GM23338 (cell line): Measurements from ENCODE around the gene RUNX3. TPM values are rescaled to one million over a fixed set of nuclear protein-coding genes. Genes with fewer than 3 reads are reported as not detected.

Experiments used
- ATAC-seq: fragments of 200-7000 bp; cut with Tn5 transposase; 3 replicates; pipeline ENCODE4 v1.9.1; 2020
- DNase-seq: peaks from one replicate; pipeline ENCODE4 v3.0.0-alpha.2; 2015; ENCODE audit warnings: low spot score
- H2AFZ ChIP-seq: fragments of 200-600 bp; sonication (generic); 2 replicates; pipeline ENCODE4 v1.8.0; 2016; ENCODE audit warnings: antibody characterized with exemption, mild to moderate bottlenecking, moderate library complexity
- H3F3A ChIP-seq: fragments of 200-600 bp; sonication (generic); replicated peaks from 2 replicates; pipeline ENCODE4 v1.8.0; 2017; ENCODE audit warnings: antibody characterized with exemption, mixed run types, low read depth
- H3K27ac ChIP-seq: fragments of 200-600 bp; sonication (generic); 2 replicates; pipeline ENCODE4 v1.6.1; 2016; ENCODE audit warnings: low read depth
- H3K27me3 ChIP-seq: fragments of 200-600 bp; sonication (generic); 2 replicates; pipeline ENCODE4 v1.8.0; 2016; ENCODE audit warnings: mild to moderate bottlenecking, mixed run types, moderate library complexity; ENCODE audit not compliant: insufficient read depth
- H3K36me3 ChIP-seq: fragments of 200-600 bp; sonication (generic); 2 replicates; pipeline ENCODE4 v1.8.0; 2016; ENCODE audit warnings: mild to moderate bottlenecking; ENCODE audit not compliant: insufficient read depth
- H3K4me1 ChIP-seq: fragments of 200-600 bp; sonication (generic); 2 replicates; pipeline ENCODE4 v1.8.0; 2016; ENCODE audit warnings: mild to moderate bottlenecking, moderate library complexity; ENCODE audit not compliant: insufficient read depth
- H3K4me2 ChIP-seq: fragments of 200-600 bp; sonication (generic); 2 replicates; pipeline ENCODE4 v1.7.1; 2017; ENCODE audit warnings: mixed run types
- H3K4me3 ChIP-seq: fragments of 200-600 bp; sonication (generic); 2 replicates; pipeline ENCODE4 v1.6.1; 2016; ENCODE audit warnings: mixed run types
- H3K79me2 ChIP-seq: fragments of 200-600 bp; sonication (generic); replicated peaks from 2 replicates; pipeline ENCODE4 v1.8.0; 2017; ENCODE audit warnings: mild to moderate bottlenecking; ENCODE audit not compliant: insufficient read depth
- H3K9me2 ChIP-seq: fragments of 200-600 bp; sonication (generic); 2 replicates; pipeline ENCODE4 v1.8.0; 2017; ENCODE audit not compliant: insufficient read depth
- H4K20me1 ChIP-seq: fragments of 200-600 bp; sonication (generic); replicated peaks from 2 replicates; pipeline ENCODE4 v1.8.0; 2017; ENCODE audit warnings: mild to moderate bottlenecking; ENCODE audit not compliant: insufficient read depth
- H3K27ac Mint-ChIP-seq: 2 replicates; pipeline ENCODE4 v1.8.0; 2020; ENCODE audit warnings: inconsistent platforms, mild to moderate bottlenecking, moderate library complexity, mixed read lengths
- H3K27me3 Mint-ChIP-seq: 3 replicates; pipeline ENCODE4 v1.8.0; 2022; ENCODE audit warnings: low read depth, mild to moderate bottlenecking, moderate library complexity, mixed read lengths, inconsistent platforms; ENCODE audit not compliant: insufficient read depth, poor library complexity
- H3K36me3 Mint-ChIP-seq: 3 replicates; pipeline ENCODE4 v1.8.0; 2021; ENCODE audit warnings: low read depth, mild to moderate bottlenecking, inconsistent platforms, moderate library complexity, mixed read lengths
- H3K4me1 Mint-ChIP-seq: 3 replicates; pipeline ENCODE4 v1.8.0; 2020; ENCODE audit warnings: mild to moderate bottlenecking, inconsistent platforms, mixed read lengths
- H3K4me3 Mint-ChIP-seq: 3 replicates; pipeline ENCODE4 v1.8.0; 2021; ENCODE audit warnings: moderate library complexity, mild to moderate bottlenecking, inconsistent platforms, mixed read lengths
- H3K9me3 Mint-ChIP-seq: 3 replicates; pipeline ENCODE4 v1.8.0; 2020; ENCODE audit warnings: moderate library complexity, mild to moderate bottlenecking, inconsistent platforms, mixed read lengths
- CREB1 ChIP-seq: fragments of 250-450 bp; sonication (Bioruptor Pico); IDR thresholded peaks from 2 replicates; pipeline ENCODE4 v1.5.0; 2020; ENCODE audit warnings: low read depth, mild to moderate bottlenecking, moderate library complexity
- CTCF ChIP-seq, 2 experiments: fragments of 200-600 bp in 1 of 2; sonication (generic) in 1 of 2; conservative IDR thresholded peaks; 2 replicates each; pipeline versions ENCODE4 v1.5.1 to v1.6.1; 2016 to 2017; ENCODE audit warnings: antibody characterized with exemption in 2 of 2, low read depth in 2 of 2, mild to moderate bottlenecking in 2 of 2, moderate library complexity in 1 of 2
- ETS1 ChIP-seq: IDR thresholded peaks from 2 replicates; pipeline ENCODE4 v1.6.1; 2016; ENCODE audit warnings: antibody characterized with exemption
- EZH2 ChIP-seq: fragments of 200-600 bp; sonication (generic); IDR thresholded peaks from one replicate; pipeline ENCODE4 v1.8.0; 2017; ENCODE audit warnings: antibody characterized with exemption, mild to moderate bottlenecking, low read depth; ENCODE audit not compliant: unreplicated experiment
- EZH2phosphoT487 ChIP-seq: fragments of 200-600 bp; sonication (generic); IDR thresholded peaks from one replicate; pipeline ENCODE4 v1.8.1; 2018; ENCODE audit warnings: antibody characterized with exemption; ENCODE audit not compliant: unreplicated experiment
- JUNB ChIP-seq: IDR thresholded peaks from one replicate; pipeline ENCODE4 v1.6.1; 2016; ENCODE audit warnings: antibody characterized with exemption; ENCODE audit not compliant: unreplicated experiment
- NANOG ChIP-seq: IDR thresholded peaks from 2 replicates; pipeline ENCODE4 v1.6.1; 2016; ENCODE audit warnings: antibody characterized with exemption, borderline replicate concordance
- REST ChIP-seq: IDR thresholded peaks from one replicate; pipeline ENCODE4 v1.6.1; 2018; ENCODE audit warnings: antibody characterized with exemption; ENCODE audit not compliant: unreplicated experiment
- STAT1 ChIP-seq: IDR thresholded peaks from one replicate; pipeline ENCODE4 v1.6.1; 2016; ENCODE audit warnings: antibody characterized with exemption; ENCODE audit not compliant: unreplicated experiment
- ZNF331 ChIP-seq: fragments of 250-450 bp; sonication (Bioruptor Pico); IDR thresholded peaks from 2 replicates; pipeline ENCODE4 v1.5.0; 2020; ENCODE audit warnings: low read depth, mild to moderate bottlenecking, moderate library complexity
- polyA plus RNA-seq: library from polyadenylated mRNA; unstranded; fragments of >200 nt; fragmentation: Nextera tagmentation; extraction: Ambion mirVana; gene quantifications from 2 replicates; pipeline ENCODE4 v1.2.1, GENCODE V29; 2016
- total RNA-seq: library from RNA; depleted of rRNA; stranded (reverse); fragments of >200 nt; shearing (Covaris generic); gene quantifications from 2 replicates; pipeline ENCODE4 v1.2.3, GENCODE V29; 2014

Gene RUNX3
- total and polyA plus RNA-seq, 2 experiments from 2014 or later: 0.23 to 0.73 TPM

GRCh38 chr1:24850328-24850920 is 79.7 kb downstream of the RUNX3 start:
- H3K27ac ChIP-seq: no peak overlapping the region
- H3K27ac Mint-ChIP-seq: no peak overlapping the region

More at GRCh38 chr1:24850328-24850920, 79.7 kb downstream of the RUNX3 start:
- no peak overlapping the region for H3K4me3 Mint-ChIP-seq
- DNase-seq (no peak), ATAC-seq (no peak)
- H3F3A ChIP-seq: peaks cover 17% of the 10 kb centered on the region
- peaks cover 14% of the 10 kb centered on the region for H3K27me3 ChIP-seq
- H3K4me2 ChIP-seq: no peak overlapping the region
- H3K27me3 Mint-ChIP-seq: peaks cover 23% of the 10 kb centered on the region
- no peaks in the 10 kb centered on the region for H3K4me1 ChIP-seq
- no peak overlapping the region for H2AFZ ChIP-seq
- H3K4me1 Mint-ChIP-seq: peaks cover 3% of the 10 kb centered on the region; the same call in 2 of the 3 replicates
- H3K9me3 Mint-ChIP-seq: no peaks in the 10 kb centered on the region
- no peaks in the 10 kb centered on the region for H3K36me3 ChIP-seq
- no peaks in the 10 kb centered on the region for H3K79me2 ChIP-seq
- H3K4me3 ChIP-seq: no peak overlapping the region
- no peaks in the 10 kb centered on the region for H3K36me3 Mint-ChIP-seq
- H4K20me1 ChIP-seq: peaks cover 8% of the 10 kb centered on the region
- TF ChIP-seq NANOG (no peak), ETS1 (no peak), ZNF331 (CRISPR knock-in tag) (no peak), STAT1 (no peak), CREB1 (CRISPR knock-in tag) (no peak), REST (no peak), EZH2 (no peak), CTCF (conservative IDR thresholded peaks at IDR 0.05; ENCODE audit: low read depth in 2 of 2) (no peak), EZH2phosphoT487 (no peak), JUNB (no peak)
- no peaks in the 10 kb centered on the region for H3K9me2 ChIP-seq
